Left ventricle myocardium superior (tissue), 1 donor: ENCODE measurements around the gene FAM187B. TPM values are rescaled to one million over a fixed set of nuclear protein-coding genes. Genes with fewer than 3 reads are reported as not detected.
A peak's percentile ranks its signal among the peaks of the same experiment; 100 is the strongest.
"Not testable (repeated sequence)": the region's sequence is repeated elsewhere in the genome, so short reads cannot be mapped to it uniquely, and the experiment has no call there.

Source experiments
- ATAC-seq: fragments of 200-7000 bp; cut with Tn5 transposase; one replicate; pipeline ENCODE4 v1.9.1; 2020; ENCODE audit warnings: mild to moderate bottlenecking, moderate library complexity
- DNase-seq: peaks from one replicate; pipeline ENCODE4 v3.0.0-alpha.2; 2020
- intact Hi-C: fragments of 100-400 bp; cut with micrococcal nuclease; formaldehyde crosslinking; loops from one replicate; pipeline ENCODE4 v1.11.0; 2022
- total RNA-seq: library from RNA; stranded (reverse); fragmentation: NEBNext Ultra II Directional; extraction: Animal tissue kit (Norgen Biotek cat#: 25700); gene quantifications from one replicate; pipeline ENCODE4 v1.2.1, GENCODE V29; 2021
- donor health status: DM: no; HTN: yes; CAD: no; lungs with severe emphysema.

Gene FAM187B
- total RNA-seq, 1 donor from 2014 or later: not detected

DNA sequence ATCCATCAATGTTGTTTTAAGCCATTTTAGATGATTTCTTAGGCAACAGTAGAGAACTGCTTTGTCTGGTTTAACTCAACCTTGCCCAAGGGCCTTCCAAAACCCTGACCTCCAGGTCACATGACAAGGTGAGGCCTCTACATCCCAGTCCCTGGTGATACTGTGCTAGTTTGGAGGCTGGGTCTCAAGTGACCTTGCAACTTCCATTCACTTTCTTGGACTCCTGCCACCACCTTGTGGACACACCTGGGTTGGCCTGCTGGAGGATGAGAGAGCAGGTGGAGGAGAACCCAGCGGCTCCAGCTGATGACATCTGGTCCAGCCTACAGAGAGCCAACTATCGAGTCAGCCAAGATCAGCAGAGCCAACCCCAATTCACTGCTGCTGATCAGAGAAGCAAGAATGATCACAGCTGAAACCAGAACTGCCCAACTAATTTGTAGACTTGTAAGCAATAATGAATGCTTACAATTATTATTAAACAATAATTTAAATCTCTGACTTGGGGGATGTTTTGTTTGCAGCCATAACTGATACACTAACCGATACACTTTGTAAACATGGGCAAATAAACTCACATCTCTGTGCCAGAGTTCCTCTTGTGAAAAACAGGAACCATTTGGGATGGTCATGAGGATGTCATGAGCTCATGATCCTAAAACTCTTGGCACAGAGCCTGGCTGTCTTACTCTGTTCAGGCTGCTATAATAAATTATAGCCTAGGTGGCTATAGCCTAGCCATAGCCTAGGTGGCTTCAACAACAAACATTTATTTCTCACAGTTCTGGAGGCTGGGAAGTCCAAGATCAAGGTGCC is 11.5 kb downstream of the FAM187B start:
- DNase-seq (no peak), ATAC-seq (peak; percentile 14)
- intact Hi-C loops: no loop called here

DNA sequence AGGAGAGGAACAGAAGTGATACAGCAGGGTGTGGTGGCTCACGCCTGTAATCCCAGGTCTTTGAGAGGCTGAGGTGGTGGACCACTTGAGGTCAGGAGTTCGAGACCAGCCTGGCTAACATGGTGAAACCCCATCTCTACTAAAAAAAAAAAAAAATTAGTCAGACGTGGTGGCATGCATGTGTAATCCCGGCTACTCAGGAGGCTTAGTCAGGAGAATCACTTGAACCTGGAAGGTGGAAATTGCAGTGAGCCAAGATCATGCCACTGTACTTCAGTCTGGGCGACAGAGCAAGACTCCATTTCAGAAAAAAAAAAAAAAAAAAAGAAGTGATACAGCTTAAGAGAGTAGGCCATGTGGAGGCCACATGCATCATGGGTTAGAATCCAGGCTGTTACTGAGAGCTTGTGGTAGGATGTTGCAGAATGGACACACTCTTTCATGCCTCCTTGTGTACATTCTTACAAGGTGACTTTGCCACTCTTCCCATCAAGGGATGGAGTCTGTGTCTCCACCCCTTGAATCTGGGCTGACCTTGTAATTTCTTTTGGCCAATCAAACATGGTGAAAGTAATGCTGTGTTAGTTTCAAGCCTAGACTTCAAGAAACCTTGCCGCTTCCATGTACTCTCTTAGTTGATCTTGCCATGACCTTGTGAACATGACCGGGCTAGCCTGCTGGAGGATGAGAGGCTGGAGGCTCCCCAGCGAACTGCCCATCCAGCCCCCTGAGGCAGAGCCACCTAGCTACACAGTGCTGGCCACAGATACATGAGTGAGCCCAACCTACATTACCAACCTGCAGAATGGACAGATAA is 12.3 kb downstream of the FAM187B start:
- intact Hi-C loops: no loop called here
- DNase-seq (no peak), ATAC-seq (no peak)

DNA sequence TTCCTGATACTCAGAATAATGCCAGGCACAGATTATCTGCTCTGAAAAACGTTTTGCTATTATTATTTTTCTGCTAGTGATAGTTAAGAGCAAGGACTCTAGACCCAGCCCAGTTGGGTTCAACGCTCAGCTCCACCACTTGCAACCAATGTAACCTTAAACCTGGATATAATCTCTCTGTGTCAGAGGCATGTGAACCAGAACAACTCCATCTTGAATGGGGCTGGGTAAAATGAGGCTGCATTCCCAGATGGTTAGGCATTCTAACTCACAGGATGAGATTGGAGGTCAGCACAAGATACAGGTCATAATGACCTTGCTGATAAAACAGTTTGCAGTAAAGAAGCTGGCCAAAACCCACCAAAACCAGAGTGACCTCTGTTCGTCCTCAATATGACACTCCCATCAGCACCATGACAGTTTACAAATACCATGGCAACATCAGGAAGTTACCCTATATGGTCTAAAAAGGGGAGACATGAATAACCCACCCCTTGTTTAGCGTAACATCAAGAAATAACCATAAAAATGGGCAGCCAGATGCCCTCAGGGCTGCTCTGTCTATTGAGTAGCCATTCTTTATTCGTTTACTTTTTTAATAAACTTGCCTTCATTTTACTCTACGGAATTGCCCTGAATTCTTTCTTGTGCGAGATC is 13.6 kb downstream of the FAM187B start:
- intact Hi-C loops: no loop called here
- ATAC-seq (no peak), DNase-seq (no peak)

DNA sequence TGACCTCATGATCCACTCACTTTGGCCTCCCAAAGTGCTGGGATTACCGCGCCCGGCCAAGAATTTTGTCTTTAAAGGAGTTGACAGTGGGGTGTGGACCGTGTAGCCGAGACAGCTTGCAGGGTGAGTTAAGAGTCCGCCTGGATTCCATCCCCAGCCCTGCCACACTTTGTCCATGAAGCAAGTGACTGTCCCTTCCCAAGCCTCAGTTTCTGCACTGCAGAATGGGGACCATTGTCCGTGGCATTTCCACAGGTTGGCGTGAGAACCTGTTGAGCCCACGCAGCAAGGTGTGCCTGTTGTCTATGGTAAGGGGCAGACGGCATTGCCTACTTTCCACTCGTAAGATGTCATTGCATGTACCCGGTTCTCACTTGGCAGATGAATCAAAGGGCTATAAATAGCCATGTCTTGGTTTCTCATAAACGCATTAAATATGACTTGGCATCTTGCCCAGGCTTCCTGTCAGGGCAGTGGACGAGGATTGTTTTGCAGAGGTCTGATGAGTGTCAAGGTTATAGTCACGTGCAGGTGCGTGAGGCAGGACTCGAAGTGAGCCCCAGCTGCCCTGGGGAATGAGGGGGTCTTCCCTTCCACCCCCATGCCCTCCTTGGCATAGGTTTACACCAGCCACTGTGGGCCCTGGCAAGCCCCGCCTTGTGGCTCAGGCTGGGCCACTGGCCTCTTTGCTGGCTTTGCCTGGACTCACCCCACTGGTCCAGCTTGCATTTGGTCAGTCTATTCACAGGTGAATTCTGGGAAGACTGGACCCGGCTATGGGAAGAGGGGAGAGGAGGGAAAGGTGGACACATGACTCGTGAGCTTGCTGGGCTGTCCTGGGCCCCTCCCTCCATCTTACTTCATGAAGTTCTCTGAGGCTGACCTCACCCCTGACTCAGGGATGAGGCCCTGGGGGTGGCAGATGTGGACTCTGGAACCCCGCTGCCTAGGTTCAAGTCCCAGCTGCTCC is 14.6 kb downstream of the FAM187B start:
- intact Hi-C loops: no loop called here
- peak; percentile 47 for DNase-seq
- ATAC-seq: peak; percentile 84

DNA sequence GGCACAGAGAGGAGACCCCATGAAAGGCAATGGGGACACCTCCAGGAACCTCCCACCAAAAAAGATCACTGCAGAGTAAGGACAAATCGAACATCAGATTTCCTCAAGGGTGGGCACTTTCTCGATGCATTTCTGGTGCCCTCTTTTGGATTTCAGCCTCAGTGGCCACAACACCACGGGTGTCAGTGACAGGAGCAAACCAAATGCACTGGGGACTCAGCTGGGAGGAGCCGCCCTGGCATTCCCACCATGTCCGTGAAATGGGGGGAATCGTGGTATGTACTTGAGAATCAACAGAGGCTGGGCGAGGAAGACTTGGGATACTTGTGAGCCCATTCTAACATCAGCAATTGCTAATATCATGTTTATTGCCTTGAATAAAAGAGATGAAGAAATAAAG is 16.3 kb downstream of the FAM187B start:
- DNase-seq (no peak), ATAC-seq (no peak)
- intact Hi-C loops: no loop called here

DNA sequence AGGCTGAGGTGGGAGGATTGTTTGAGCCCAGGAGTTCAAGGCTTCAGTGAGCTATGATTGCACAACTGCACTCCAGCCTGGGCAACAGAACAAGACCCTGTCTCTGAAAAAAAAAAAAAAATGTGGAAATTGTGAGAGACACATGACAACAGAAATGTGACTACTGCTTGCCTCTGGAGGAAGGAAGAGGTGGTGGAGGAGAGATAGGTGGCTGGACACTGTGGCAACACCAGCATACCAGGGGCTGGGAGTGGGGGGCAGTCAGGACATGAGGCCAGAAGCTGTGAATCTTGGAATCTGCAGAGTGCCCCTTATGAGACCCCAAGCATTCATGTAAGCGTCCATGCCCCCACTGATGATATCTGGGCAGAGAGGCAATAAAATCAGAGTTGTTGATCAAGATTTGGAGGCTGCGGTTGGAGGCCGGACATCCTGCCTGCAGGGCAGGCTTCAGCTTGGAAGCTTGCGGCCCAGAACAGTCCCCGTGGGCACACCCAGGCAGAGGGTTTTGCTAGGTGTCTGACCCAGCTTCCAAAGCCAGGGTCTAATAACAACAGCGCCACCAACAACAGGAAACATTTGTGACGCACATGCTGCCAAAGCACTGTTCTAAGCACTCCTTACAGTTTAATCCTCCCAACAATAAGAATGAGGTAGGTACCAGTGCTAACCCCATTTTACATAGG is 16.9 kb downstream of the FAM187B start:
- intact Hi-C loops: no loop called here
- ATAC-seq (peak; percentile 42), DNase-seq (peak; percentile 51)

DNA sequence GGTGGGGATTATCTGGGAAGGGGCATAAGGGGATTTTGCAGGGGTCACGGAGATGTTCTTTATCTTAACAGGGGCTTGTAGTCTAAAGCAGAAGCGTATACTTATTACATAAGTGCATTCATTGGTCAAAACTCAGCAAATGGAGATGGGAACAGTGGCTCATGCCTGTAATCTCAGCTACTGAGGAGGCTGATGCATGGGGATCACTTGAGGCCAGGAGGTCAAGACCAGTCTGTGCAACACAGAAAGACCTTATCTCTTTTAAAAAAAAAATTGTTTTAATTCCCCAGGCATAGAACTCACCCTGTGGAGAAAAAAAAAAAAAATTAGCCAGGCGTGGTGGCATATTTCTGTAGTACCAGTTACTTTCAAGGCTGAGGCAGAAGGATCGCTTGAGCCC is 18.9 kb downstream of the FAM187B start:
- intact Hi-C loops: no loop called here
- DNase-seq (no peak), ATAC-seq (no peak)

DNA sequence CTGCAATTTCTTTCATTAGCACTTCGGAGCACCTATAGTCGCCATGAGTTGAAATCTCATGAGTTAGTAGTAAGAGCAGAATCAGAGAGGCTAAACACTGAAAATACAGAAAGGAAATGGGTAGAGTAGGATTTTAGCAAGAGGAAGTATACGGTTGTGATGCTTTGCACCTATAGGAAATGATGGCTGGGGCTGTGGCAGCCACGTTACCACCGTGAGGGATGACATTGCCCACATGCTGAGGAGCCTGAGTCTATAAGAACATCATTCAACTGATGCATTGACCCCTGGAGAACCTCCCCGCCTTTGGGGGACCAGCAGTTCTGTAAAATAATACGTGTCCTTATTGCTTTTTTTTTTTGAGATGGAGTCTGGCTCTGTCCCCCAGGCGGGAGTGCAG is 20.4 kb downstream of the FAM187B start:
- no peak for ATAC-seq
- intact Hi-C loops: no loop called here

DNA sequence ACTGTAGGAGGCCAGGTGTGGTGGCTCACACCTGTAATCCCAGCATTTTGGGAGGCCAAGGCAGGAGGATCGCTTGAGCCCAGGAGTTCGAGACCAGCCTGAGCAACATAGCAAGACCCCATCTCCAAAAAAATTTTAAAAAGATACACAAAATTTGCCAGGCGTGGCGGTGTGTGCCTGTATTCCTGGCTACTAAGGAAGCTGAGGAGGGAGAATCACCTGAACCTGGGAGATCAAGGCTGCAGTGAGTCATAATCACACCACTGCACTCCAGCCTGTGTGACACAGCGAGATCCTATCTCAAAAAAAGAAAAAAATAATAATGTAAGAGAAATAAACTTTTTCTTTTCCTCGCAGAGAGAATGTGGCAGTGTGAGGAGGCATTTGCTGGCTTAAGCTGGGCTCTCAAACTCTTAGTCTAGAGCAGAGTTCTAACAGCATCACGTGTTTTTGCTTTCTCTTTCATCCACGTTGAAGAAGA is 21.1 kb downstream of the FAM187B start:
- no peak for ATAC-seq
- DNase-seq: no peak
- intact Hi-C loops: no loop called here

More for the DNA sequence above, 20.4 kb downstream of the FAM187B start:
- no peak for DNase-seq

DNA sequence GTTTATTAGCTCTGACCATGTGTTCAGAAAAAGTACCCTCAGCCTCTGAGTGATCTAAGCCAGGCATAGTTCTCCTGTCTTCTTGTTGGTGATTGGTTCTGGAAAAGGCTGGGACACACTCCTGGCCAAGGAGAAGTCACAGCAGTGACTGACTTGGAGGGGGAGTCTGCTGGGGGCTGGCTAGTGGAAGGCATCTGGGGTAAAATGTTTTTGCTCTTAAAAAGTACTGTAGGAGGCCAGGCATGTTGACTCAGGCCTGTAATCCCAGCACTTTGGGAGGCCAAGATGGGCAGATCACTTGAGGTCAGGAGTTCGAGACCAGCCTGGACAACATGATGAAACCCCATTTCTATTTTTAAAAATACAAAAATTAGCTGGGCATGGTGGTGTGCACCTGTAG is 21.7 kb downstream of the FAM187B start:
- ATAC-seq (no peak), DNase-seq (no peak)
- intact Hi-C loops: no loop called here

DNA sequence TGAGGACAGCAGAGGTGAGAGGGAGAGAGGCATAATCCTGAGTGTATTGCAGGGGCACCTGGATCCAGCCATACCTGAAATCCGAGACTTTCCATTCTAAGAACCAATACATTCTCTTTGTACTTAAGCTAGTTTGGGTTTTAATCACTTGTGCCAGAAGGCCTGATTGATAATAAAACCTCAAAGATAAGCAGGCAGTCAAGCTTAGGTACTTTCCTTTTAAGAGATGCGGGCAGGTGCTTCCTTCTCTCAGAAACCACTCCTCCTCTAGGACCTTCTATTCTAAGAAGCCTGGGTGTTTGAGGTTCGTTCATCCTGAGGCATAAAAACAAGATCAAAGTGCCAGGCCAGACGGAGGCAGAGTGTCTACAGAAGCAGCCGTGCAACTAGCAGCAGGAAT is 22.2 kb downstream of the FAM187B start:
- DNase-seq: no peak
- intact Hi-C loops: no loop called here
- no peak for ATAC-seq

DNA sequence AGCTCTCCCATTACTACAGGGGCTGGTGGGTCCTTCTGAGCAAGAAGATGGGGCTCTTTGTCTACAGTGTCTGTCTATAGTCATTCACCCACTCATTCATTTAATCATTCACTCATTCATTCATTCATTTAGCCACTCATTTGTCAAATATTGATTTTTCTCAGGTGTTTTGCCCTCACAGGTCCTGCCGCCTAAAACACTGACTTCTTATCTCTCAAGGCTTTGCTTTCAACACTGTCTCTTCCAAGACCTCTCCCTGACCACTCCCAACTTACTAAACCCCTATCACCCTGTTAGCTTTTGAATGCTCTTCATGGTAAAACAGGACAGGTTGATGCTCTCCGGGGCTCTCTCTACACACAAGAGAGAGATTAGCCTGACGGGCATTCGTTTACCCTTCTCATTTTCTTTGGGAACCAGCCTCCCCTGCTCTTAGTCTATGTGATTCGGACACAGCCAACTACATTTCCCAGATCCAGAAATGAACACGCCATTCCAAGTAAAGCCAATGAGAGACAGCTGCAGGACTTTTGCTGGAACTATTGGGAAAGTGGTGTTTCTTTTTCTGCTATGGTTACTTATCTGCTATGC is 22.7 kb downstream of the FAM187B start:
- intact Hi-C loops: no loop called here
- no peak for DNase-seq
- ATAC-seq: no peak

DNA sequence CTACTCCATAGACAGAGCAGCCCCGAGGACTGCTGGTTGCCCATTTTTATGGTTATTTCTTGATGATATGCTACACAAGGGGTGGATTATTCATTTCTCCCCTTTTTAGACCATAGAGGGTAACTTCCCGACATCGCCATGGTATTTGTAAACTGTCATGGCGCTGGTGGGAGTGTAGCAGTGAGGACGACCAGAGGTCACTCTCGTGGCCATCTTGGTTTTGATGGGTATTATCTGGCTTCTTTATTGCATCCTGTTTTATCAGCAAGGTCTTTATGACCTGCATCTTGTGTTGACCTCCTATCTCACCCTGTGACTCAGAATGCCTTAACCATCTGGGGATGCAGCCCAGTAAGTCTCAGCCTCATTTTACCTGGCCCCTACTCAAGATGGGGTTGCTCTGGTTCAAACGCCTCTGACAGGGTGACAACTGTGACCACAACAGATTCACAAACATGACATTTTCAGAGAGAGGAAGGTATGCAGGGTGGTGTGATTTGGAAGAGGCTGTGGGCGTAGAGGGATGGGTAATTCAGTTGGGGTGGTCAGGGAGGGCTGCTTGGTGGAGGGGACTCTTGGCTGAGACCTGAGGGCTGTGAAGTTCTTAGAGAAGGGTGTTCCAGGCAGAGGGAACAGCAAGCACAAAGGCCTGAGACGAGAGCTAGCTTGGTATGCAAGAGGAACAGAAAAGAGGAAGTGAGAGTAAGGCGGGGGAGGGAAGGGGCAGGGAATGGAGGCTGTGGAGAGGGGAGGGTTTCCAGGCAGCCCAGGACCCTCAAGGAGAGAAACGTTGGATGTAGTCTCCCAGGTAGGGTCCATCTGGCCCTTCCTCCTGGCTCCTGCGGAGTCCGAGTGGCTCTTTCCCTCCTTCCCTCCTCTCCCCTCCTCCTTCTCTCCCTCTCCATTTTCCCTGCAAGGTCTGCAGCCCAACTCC is 23.5 kb downstream of the FAM187B start:
- intact Hi-C loops: no loop called here
- ATAC-seq: peak; percentile 60
- no peak for DNase-seq

DNA sequence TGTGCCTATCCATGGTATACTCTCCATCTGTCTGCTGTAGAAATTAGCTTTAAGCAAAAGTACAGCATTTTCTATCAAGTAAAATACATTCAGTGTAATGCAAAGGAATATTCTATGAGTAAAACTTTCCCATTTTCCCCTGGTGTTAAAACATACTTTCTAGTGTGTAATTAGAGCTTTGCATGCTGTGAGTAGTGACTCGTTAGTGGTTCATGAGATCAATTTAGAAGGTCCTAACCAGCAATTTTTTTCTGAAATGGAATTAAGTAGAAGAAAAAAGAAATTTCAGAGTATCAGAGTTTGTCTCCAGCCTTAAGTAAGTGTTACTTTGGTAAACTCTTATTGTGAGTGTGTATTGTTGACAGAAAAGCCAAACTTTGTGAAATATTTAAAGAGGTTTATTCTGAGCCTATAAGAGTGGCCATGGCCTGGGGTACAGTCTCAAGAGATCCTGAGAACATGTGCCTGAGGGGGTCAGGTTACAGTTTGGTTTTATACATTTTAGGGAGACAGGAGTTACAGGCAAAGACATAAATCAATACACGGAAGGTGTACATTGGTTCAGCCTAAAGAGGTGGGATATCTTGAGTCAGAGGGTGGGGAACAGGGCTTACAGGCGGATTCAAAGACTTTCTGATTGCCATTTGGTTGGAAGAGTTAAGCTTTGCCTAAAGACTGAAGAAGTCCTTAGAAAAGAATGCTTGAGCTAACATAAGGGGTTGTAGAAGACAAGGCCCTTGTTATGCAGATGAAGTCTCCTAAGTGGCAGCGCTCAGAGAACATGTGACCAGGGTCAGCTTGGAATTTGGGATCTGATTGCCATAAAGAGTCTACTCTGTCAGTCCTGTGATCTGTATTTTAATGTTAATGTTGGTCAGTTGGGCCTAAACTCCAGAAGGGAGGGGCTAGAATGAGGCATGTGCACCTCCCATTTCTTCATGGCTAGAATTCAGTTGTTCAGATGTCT is 25.5 kb downstream of the FAM187B start:
- ATAC-seq: no peak
- no peak for DNase-seq
- intact Hi-C loops: no loop called here

DNA sequence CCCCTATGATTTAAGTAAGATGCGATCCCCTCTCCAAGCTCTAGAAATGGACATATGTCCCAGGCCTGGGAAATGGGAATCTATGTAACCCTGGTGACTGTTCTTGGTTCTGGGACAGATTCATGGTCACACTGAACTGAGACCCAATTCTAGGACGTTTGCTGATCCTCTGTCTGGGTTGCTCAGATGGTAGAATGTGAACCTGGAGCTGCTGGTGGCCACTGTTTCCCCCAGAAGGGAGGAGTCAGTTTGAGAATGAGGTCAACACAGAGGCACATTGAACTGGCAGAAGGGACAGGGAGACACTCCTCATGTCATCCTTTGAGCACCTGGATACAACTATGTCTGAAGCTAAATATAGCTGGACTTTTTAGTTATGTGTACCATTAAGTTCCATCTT is 29.1 kb downstream of the FAM187B start:
- no peak for ATAC-seq
- no peak for DNase-seq
- intact Hi-C loops: no loop called here

DNA sequence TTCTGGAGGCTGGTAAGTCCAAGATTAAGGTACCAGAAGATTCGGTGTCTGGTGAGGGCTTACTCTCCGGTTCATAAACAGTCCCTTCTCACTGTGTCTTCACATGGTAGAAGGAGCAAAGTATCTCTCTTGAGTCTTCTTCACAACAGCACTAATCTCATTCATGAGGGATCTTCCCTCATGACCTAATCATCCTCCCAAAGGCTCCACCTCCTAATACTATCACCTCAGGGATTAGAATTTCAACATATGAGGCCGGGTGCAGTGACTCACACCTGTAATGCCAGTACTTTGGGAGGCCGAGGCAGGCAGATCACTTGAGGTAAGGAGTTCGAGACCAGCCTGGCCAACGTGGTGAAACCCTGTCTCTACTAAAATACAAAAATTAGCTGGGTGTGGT is 31.7 kb downstream of the FAM187B start:
- not testable (repeated sequence) for DNase-seq, ATAC-seq

More for the DNA sequence above, 31.7 kb downstream of the FAM187B start:
- intact Hi-C loops: not testable (repeated sequence)
